SK-N-SH (cell line): ENCODE data around the gene MRPL57.
"Not testable (repeated sequence)": the region's sequence is repeated elsewhere in the genome, so short reads cannot be mapped to it uniquely, and the experiment has no call there.

ENCODE experiments used
- GATA2 ChIP-seq: sonication (generic); formaldehyde crosslinking; IDR thresholded peaks from 2 replicates; pipeline ENCODE4 v1.5.0; 2020; ENCODE audit warnings: mild to moderate bottlenecking, missing genetic modification reagents
- POLR2AphosphoS5 ChIP-seq: IDR thresholded peaks from 2 replicates; pipeline ENCODE4 v1.6.1; 2012; ENCODE audit warnings: low read depth, low read length
- RAD21 ChIP-seq: IDR thresholded peaks from 2 replicates; pipeline ENCODE4 v1.6.1; 2012; ENCODE audit warnings: mild to moderate bottlenecking, low read length
- TF ChIP-seq, protein P1 (sequence below): fragments of 150-350 bp; IDR thresholded peaks from 2 replicates; pipeline ENCODE4 v1.6.1; 2017; ENCODE audit warnings: antibody characterized with exemption, low read length, low read depth, borderline replicate concordance

- TF ChIP-seq RAD21; POLR2AphosphoS5; GATA2 (CRISPR knock-in tag): not testable (repeated sequence)
- TF ChIP-seq, protein P1, sequence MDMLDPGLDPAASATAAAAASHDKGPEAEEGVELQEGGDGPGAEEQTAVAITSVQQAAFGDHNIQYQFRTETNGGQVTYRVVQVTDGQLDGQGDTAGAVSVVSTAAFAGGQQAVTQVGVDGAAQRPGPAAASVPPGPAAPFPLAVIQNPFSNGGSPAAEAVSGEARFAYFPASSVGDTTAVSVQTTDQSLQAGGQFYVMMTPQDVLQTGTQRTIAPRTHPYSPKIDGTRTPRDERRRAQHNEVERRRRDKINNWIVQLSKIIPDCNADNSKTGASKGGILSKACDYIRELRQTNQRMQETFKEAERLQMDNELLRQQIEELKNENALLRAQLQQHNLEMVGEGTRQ, result not testable (repeated sequence)
These were observed 43.3 kb downstream of the MRPL57 start for GRCh38 chr13:21219716-21220115.
